Peyer's patch (tissue), 4 donors: ENCODE data around the gene GMPPA.

Experiments used
- POLR2A ChIP-seq, 2 donors: fragments of 450-650 bp; IDR thresholded peaks; one replicate each; pipeline ENCODE4 v1.5.1; 2017; ENCODE audit warnings: antibody characterized with exemption in 2 of 2, mild to moderate bottlenecking in 2 of 2, moderate library complexity in 2 of 2
- TF ChIP-seq, protein P1 (sequence below), 6 experiments: fragments of 450-650 bp in 4 of 6; fragments of 200-600 bp in 2 of 6; sonication (generic) in 1 of 6; IDR thresholded peaks; one replicate each; pipeline ENCODE4 v1.5.1; 2017 to 2019; ENCODE audit warnings: antibody characterized with exemption in 6 of 6, mild to moderate bottlenecking in 3 of 6, moderate library complexity in 1 of 6

DNA sequence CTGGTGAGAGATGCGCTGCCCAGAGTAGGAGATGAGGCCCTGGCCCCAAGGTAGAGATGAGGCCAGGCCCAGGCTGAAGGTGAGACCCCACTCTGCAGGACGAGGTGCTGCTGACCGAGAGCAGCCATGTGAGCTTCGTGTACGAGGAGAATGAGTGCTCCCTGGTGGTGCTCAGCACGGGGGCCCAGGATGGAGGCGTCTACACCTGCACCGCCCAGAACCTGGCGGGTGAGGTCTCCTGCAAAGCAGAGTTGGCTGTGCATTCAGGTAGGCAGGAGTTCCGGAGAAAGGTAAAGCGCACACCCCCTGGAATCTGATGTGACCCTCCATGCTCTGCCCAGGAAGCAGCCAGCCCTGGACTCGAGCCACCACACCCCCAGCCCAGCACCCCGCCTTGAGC lies 21.5 kb upstream of the GMPPA start:
- TF ChIP-seq, protein P1, sequence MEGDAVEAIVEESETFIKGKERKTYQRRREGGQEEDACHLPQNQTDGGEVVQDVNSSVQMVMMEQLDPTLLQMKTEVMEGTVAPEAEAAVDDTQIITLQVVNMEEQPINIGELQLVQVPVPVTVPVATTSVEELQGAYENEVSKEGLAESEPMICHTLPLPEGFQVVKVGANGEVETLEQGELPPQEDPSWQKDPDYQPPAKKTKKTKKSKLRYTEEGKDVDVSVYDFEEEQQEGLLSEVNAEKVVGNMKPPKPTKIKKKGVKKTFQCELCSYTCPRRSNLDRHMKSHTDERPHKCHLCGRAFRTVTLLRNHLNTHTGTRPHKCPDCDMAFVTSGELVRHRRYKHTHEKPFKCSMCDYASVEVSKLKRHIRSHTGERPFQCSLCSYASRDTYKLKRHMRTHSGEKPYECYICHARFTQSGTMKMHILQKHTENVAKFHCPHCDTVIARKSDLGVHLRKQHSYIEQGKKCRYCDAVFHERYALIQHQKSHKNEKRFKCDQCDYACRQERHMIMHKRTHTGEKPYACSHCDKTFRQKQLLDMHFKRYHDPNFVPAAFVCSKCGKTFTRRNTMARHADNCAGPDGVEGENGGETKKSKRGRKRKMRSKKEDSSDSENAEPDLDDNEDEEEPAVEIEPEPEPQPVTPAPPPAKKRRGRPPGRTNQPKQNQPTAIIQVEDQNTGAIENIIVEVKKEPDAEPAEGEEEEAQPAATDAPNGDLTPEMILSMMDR (IDR thresholded peaks at IDR 0.05), result no peak
- no peak for TF ChIP-seq POLR2A (IDR thresholded peaks at IDR 0.05)
